RWPE2 (cell line): Measurements from ENCODE around the gene AIPL1.

ENCODE experiments used
- ATAC-seq: fragments of 200-7000 bp; cut with Tn5 transposase; 3 replicates; pipeline ENCODE4 v1.9.1; 2021; ENCODE audit warnings: low read depth
- DNase-seq: peaks from one replicate; pipeline ENCODE4 v3.0.0-alpha.2; 2020; ENCODE audit warnings: low spot score
- H3K27ac ChIP-seq: fragments of 450-650 bp; 2 replicates; pipeline ENCODE4 v1.5.1; 2017; ENCODE audit warnings: mild to moderate bottlenecking; ENCODE audit not compliant: poor library complexity, severe bottlenecking
- H3K27me3 ChIP-seq: fragments of 250-450 bp; sonication (Bioruptor Pico); 2 replicates; pipeline ENCODE4 v1.5.1; 2021; ENCODE audit warnings: mild to moderate bottlenecking, moderate library complexity; ENCODE audit not compliant: insufficient read depth, poor library complexity, severe bottlenecking
- H3K36me3 ChIP-seq: fragments of 250-450 bp; sonication (Bioruptor Pico); 2 replicates; pipeline ENCODE4 v1.5.1; 2020; ENCODE audit warnings: low read depth, mild to moderate bottlenecking, moderate library complexity
- H3K4me1 ChIP-seq: fragments of 250-450 bp; sonication (Bioruptor Pico); 2 replicates; pipeline ENCODE4 v1.5.1; 2021; ENCODE audit warnings: mild to moderate bottlenecking, moderate library complexity; ENCODE audit not compliant: insufficient read depth, poor library complexity, severe bottlenecking
- H3K4me3 ChIP-seq: fragments of 250-450 bp; sonication (Bioruptor Pico); 2 replicates; pipeline ENCODE4 v1.5.1; 2021; ENCODE audit warnings: mild to moderate bottlenecking, moderate library complexity; ENCODE audit not compliant: severe bottlenecking
- H3K9me3 ChIP-seq: fragments of 250-450 bp; sonication (Bioruptor Pico); 2 replicates; pipeline ENCODE4 v1.5.1; 2021; ENCODE audit warnings: mild to moderate bottlenecking, moderate library complexity; ENCODE audit not compliant: severe bottlenecking
- CTCF ChIP-seq: fragments of 450-650 bp; IDR thresholded peaks from one replicate; pipeline ENCODE4 v1.5.1; 2017; ENCODE audit warnings: mild to moderate bottlenecking, moderate library complexity; ENCODE audit not compliant: poor library complexity, severe bottlenecking

Gene AIPL1

GRCh38 chr17:6479622-6480302 lies 44.8 kb upstream of the AIPL1 start:
- Histone ChIP-seq H3K27ac (no peak overlapping the region), H3K4me1 (no peaks in the 10 kb centered on the region), H3K9me3 (no peaks in the 10 kb centered on the region), H3K27me3 (no peaks in the 10 kb centered on the region), H3K36me3 (peaks cover 4% of the 10 kb centered on the region; the same call in 1 of the 2 replicates), H3K4me3 (no peak overlapping the region)
- ATAC-seq (no peak), DNase-seq (no peak)
- TF ChIP-seq CTCF, result no peak

GRCh38 chr17:6478486-6478885 lies 43.6 kb upstream of the AIPL1 start:
- ATAC-seq, result no peak

GRCh38 chr17:6477831-6478383 lies 43.0 kb upstream of the AIPL1 start:
- TF ChIP-seq CTCF, result no peak
- Histone ChIP-seq H3K4me3 (no peak overlapping the region), H3K9me3 (no peaks in the 10 kb centered on the region), H3K36me3 (peaks cover 4% of the 10 kb centered on the region; the same call in 1 of the 2 replicates), H3K27ac (no peak overlapping the region), H3K27me3 (no peaks in the 10 kb centered on the region), H3K4me1 (no peaks in the 10 kb centered on the region)
- ATAC-seq, result no peak
- DNase-seq, result no peak

More at GRCh38 chr17:6478486-6478885, 43.6 kb upstream of the AIPL1 start:
- no peak overlapping the region for H3K27ac ChIP-seq
- no peak overlapping the region for H3K4me3 ChIP-seq
- no peak for TF ChIP-seq CTCF
- DNase-seq, result no peak
- H3K9me3 ChIP-seq, result no peaks in the 10 kb centered on the region
- H3K4me1 ChIP-seq, result no peaks in the 10 kb centered on the region
- peaks cover 4% of the 10 kb centered on the region; the same call in 1 of the 2 replicates for H3K36me3 ChIP-seq
- no peaks in the 10 kb centered on the region for H3K27me3 ChIP-seq

- DNase-seq (no peak), ATAC-seq (no peak)
- Histone ChIP-seq H3K4me3 (no peak overlapping the region), H3K27me3 (no peaks in the 10 kb centered on the region), H3K27ac (no peak overlapping the region), H3K36me3 (peaks cover 4% of the 10 kb centered on the region; the same call in 1 of the 2 replicates), H3K4me1 (peaks cover 5% of the 10 kb centered on the region), H3K9me3 (no peaks in the 10 kb centered on the region)
- no peak for TF ChIP-seq CTCF
Observed at GRCh38 chr17:6476810-6477179, 41.9 kb upstream of the AIPL1 start.

GRCh38 chr17:6476076-6476809 lies 41.3 kb upstream of the AIPL1 start:
- Histone ChIP-seq H3K27ac (no peak overlapping the region), H3K4me3 (no peak overlapping the region), H3K36me3 (peaks cover 4% of the 10 kb centered on the region; the same call in 1 of the 2 replicates), H3K27me3 (no peaks in the 10 kb centered on the region), H3K4me1 (peaks cover 10% of the 10 kb centered on the region), H3K9me3 (no peaks in the 10 kb centered on the region)
- TF ChIP-seq CTCF, result no peak
- no peak for DNase-seq
- ATAC-seq, result no peak
